NK-92 treated with Interleukin-12 subunit alpha and Interleukin-12 subunit beta, amount 100 ng/mL, for 24 hours (cell line): ENCODE data around the gene TRIB2.
A peak's percentile ranks its signal among the peaks of the same experiment; 100 is the strongest.

Experiments
- DNase-seq: peaks from one replicate; lab custom pipeline; 2025; lab: John Stamatoyannopoulos, UW

TRIB2 gene

GRCh38 chr2:12720754-12721378, 4.1 kb downstream of the TRIB2 start:
- no peak for DNase-seq

GRCh38 chr2:12721566-12722446, 5.1 kb downstream of the TRIB2 start:
- DNase-seq = no peak

DNA sequence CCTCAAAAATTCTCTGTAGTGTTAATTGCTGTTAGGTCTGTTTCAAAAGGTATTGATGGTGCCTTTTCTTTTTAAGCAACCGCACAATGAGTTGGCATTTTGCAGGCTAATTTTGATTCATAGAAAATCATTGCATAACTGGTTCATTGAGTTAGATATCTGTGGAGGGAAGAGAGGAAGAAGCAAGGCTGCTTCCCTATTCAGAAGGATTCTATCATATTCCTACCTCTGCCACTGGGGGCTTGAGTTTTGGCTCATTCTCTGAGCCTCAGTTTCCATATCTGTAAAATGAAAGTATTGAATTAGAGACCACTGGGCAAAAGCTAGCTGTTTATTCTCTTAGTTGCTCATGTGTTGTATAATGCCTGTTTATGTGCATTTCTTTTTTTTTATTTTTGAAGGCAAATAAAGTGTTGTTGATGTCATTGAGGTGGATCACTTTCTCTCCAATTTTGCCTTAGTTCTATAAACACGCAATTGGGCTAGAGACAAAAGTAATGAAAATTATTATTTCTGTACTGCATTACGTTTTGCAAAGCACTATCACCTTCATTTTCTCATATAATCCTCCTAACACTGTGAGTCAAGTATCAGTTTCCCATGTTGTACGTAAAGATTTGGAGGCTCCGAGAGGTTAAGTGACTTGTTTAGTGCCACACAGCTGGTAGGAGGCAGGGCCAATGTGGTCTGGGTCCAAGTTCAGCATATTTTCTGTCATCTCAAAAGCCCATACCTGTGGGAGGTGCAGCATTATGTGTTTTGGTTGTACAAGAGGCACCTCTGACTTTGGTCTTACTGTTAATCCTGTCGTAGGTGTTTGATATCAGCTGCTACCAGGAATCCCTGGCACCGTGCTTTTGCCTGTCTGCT, 5.9 kb downstream of the TRIB2 start:
- no peak for DNase-seq

DNA sequence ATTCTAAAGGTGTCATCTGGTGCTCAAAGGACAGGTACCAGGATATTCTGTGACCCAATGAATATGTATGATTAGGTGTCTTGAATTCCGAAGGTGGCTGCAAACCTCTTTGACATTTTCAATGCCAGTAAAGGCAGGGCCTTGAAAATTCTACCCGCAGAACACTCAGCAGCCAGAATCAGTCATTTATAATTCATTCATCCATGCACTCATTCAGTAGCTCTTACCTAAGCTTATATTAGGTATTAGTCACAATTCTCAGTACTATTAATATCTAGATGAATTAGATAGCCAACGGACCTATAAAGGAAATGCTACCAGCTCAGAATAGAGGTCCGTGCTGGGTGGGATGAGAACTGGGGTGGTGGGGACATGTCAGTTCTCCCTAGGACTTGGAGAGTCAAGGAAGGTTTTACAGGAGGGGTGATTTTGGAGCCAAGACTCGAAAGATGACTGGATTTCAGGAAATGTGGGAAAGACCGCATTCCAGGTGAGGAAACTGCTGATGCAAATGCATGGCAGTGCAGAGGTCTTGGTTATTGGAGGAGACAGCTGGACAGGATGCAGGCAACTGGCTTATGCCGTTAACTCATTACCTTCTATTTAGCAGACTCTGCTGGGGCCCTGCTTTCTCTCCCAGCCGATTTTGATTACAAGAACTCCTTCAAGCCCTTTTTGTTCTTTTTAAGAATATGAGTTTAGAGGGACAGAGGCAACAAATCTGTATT, 7.2 kb downstream of the TRIB2 start:
- no peak for DNase-seq

DNA sequence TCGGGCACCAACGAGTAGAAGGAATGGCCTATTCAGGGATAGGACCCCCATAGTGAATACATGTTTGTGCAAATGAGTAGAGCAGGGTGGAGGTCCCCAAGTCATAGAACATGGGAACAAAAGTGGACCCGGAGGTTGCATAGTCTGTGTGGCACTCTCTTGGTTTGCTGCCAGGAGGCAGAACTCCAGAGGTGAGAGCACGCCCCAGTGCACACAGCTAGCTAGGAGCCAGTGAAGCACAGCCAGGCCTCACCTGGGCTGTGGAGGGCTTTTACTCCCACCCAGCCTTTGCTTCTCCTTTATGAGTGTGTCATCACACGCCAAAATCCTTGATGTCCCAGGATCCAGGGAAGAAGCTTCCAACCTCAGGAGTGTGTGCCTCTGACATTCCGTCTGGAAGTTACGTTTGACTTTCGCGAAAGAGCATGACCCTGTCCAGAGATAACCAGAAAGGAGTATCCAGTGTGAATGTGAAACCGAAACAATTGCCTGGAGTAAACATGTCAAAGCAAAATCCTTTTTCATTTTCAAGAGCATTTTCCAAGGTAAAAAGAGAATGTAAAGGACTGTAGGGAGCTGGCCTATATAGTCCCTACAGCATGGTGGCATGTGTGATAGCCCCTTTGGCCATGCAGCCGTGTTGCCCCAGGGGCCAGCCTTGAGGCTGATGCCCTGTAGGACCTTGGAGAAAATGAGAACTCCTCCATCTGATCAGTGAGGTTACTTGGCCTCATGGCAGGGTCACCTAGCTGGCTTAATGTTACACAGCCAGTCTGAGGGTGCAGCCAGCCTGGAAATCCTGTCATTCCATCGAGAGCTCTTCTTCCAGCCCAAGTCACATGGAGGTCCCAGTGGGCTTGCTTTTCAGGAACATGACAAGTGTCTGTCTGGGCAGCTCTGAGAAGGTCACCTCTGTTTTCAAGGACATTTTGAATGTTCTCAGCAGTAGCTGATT, 8.8 kb downstream of the TRIB2 start:
- DNase-seq = no peak

DNA sequence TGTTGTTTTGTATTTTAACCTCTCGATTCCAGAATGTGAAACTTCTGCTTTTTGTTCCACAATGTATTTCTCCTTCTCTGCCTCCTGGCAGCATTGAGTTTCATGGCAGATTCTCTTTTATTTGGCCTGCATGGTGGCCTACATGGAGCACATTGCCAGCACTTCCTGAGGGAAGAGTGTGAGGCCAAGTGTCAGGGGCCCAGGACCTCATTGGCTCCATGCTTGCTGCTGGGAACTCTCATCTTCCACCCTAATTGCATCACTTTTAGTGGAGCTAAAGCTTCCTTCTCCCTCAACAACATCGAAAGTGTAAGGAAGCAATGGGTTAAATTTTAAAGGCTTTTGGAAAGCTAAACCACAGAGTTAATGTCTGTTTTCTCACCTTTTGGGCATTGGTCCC, 9.5 kb downstream of the TRIB2 start:
- DNase-seq = no peak

DNA sequence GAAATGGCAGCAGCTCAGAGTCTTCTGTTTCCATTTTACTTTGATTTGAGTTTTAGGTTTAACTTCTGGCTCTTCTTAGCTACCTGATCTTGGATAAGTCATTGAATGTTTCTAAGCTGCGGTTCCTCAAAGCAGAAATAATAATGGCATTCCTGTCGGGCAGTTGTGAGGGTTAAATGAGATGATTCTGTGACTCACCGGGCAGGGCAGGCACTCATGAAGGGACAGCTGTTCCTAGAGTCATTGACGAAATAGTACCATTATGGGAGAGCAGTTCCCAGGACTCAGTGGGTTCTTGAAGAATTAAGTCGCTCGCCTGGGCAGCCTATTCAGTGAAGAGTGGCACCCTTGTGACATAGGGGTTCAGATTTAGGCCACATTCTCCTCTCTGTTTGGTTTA, 10.3 kb downstream of the TRIB2 start:
- DNase-seq = no peak

DNA sequence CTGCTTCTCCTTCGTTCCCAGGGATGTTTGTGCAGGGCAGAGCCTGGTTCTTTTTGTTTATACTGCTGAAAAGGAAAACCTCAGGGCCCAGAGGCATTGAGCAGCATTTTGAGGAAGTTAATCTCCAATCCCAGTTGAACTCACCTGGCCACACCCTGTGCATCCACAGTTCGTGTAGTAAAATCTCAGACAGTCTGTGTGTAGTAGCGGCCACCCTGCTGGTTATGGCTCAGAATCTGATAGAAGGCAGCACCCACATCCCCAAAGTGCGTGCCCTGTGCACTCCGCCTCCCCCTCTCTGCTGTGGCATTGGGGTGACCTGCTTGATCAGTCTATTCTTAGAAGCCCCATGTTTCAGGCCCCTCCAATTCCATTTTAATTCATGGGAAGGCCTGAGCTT, 10.9 kb downstream of the TRIB2 start:
- no peak for DNase-seq

DNA sequence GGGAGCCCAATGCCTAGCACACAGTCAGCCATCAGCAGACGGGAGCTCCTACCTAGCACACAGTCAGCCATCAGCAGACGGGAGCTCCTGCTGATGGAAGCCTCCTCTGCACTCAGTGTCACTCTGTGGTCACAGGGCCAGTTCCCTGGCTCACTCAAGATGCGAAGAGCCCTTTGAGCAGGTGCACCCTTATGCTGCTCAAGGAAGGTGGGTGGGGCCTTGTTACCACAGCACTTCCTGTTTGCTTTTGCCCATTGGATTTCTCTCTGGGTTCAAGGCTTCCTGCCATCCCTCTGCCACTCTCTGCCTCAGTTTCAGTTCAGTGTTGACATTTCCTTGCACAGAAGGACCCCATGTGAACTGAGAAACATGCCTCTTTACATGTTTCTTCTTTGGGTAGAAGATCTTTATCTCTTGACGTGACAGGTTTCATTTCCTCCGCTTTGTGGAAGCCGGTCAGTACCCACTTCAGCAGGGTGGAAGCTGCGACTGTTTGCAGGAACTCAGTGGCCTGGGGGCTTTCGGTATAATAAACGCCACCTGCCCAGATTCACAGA, 11.6 kb downstream of the TRIB2 start:
- DNase-seq = peak; percentile 25

DNA sequence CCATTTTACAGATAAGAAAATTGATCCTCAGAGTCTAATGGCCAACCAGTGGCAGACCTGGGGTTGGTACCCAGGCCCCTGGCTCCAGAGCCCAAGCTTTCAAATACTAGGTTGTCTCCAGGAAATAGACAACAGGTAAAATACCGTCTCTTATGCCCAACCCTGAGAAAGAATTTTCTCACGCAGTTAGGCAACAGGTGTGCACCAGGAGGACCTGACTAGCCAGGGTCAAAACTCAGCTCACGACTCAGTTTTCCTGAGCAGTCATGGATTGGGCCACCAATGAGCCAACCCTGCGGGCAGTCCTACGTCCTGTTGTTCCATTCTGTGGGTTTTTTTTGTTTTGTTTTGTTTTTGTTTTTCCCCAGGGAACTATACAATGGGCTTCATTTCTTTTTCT, 13.5 kb downstream of the TRIB2 start:
- no peak for DNase-seq

DNA sequence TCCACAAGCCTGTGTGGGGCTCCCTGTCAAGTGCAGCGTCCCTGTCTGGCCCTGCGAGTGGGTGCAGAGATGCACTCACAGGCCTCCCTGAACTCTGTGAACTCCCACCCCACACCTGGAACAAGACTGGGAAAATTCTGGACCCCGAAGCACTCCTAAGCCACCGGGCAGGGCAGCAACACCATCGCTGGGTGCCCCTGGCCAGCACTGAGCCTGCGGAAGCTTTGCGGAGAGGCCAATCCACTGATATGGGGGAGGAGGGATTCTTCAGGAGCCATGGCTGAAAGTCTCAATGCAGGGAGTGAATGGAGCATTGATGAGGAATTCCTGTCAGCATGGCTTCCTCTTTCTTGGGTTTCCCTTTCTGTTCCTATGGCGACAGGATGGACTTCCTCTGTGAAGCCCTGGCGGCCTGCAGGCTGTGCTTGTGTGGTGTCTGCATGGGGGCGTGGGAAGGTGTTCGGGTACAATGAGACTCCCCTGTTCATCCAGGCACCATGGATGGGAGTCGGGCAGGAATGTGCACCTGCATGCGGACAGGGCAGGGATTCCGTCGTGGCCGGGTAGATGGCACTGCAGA, 15.1 kb downstream of the TRIB2 start:
- DNase-seq = no peak

DNA sequence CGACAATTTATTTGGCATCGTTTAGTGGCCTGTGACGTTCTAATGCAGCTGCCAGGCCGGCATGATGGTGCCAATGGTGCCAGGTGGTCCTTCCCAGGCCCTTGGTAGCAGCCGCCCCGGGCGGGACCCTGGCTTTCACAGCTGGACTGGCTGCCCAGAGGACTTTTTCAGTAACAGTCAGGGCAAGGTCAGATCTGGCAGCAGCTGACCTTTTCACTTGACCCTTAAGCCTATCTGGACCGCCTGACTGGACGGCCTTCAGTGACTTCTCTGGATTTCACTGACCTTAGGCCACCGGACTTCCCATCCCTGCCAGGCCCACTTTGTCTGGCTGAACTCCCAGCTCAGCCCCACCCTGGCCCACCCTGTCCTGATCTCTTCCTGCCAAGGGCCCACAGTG, 15.9 kb downstream of the TRIB2 start:
- no peak for DNase-seq

DNA sequence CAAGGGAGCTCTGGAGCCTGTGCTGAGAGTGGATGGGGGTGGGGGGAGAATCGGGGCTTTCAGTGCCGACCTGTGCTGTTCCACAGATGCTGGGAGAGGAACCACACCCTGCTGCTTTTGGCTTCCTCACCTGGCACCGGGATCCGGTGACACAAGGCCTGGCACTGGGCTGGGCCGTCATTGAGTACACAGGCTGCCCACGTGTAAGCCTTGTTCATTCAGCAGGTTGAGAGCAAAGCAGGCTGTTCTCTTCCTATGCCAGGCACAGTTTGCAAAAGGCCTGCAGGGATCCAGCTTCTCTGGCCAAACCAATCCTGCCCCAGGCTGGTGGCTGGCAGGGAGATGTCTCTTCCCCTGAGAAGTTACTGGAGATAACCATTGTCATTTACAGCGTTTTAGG, 17.1 kb downstream of the TRIB2 start:
- DNase-seq = no peak

DNA sequence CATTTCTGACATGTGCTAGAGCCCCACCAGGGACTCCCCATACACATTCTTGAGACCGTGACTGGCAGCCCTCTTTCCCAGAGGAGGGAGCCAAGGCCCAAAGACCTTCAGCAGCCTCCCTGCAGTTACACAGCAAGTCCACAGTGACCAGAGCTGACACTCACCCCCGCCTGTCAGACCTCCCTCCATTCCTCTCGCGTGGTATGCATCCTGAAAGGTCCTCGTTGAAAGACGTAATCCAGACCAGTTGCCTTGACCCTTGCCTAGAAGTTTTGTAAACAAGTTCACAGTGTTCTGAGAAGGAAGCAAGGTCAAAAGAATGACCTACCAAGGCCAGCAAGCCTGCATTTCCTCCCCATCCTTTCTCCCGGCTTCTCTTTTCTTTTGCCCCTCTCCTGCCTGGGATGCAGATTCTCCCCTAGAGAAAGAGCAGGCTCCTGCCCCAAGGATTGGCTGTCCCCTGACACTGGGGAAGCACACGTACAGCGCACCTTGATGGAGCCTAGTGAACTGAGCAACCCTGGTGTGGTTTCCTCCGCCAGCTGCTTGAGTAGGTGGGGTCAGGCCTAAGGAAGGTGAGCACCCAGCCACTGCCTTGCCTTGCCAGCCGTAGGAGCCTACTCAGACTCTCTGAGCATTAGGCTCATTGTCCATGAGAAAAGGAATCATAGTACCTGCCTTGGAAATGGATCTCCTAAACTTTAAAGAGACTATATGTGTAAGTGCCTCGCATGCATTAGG, 18.3 kb downstream of the TRIB2 start:
- DNase-seq = no peak

- no peak for DNase-seq
Observed at GRCh38 chr2:12737297-12737696, 20.6 kb downstream of the TRIB2 start.

- no peak for DNase-seq
Observed at GRCh38 chr2:12737738-12738485, 21.2 kb downstream of the TRIB2 start.

DNA sequence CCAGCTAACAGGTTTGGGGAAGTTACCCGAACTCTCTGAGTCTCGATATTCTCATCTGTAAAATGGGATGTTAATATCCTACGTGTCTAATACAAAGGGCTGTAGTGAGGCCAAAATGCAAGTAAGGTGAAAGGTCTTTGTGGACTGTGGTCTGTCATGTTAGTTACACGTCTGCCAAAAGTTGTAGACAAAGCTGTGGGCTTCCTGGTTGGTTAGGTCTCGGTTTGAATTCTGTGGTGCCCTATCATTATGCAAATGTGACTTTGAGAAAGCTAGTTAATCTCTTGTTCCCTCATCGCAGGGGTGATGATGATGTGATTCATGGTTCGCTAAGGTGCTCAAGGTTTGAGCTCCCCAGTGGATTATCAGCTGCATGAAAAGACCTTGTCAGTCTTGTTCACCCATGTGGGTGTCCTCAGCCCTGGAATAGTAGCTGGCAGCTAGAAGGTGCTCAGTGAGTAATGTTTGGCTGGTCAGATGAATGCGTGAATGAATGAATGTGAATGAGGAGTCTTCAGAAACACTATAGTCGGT, 23.1 kb downstream of the TRIB2 start:
- DNase-seq = no peak

DNA sequence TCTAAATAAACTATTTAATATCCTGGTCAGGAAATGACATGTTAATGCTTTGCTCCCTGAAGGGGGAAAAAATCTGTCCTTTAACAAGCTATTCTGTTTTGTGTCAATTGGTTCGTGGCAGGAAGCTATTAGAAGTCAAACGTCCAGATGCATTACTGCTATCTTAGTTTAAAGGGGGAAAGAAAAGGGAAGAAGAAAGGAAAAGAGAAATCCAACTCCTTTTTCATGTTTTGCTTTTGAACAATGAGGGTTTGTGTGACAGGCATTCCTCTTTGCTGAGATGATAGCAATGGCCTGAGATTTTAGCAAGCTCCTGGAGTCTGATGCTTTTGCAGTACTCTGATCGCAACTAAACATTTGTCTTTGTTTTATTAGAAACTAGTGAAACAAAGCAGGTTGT, 24.6 kb downstream of the TRIB2 start:
- DNase-seq = no peak
